ENCODE data around the gene SMARCD2.

SMARCD2 gene

GRCh38 chr17:63840591-63841349, 1.7 kb downstream of the SMARCD2 start:
- Mint-ChIP-seq H3K4me3 (peak overlapping the region; percentile 96 to 99), H3K27ac (peak overlapping the region; percentile 93 to 97), H3K9me3 (no peaks in the 10 kb centered on the region), H3K27me3 (no peaks in the 10 kb centered on the region), H3K4me1 (peaks cover 60% of the 10 kb centered on the region)
- DNase-seq = no peak
- ATAC-seq = no peak

GRCh38 chr17:63838631-63839171, 3.8 kb downstream of the SMARCD2 start:
- H3K4me3 Mint-ChIP-seq = peak overlapping the region; percentile 54 to 61
- H3K27ac Mint-ChIP-seq = peak overlapping the region; percentile 33 to 72
- H3K4me1 Mint-ChIP-seq = peaks cover 71% of the 10 kb centered on the region
- H3K9me3 Mint-ChIP-seq = no peaks in the 10 kb centered on the region
- H3K27me3 Mint-ChIP-seq = no peaks in the 10 kb centered on the region
- DNase-seq = no peak
- no peak for ATAC-seq

- Mint-ChIP-seq H3K27me3 (no peaks in the 10 kb centered on the region), H3K4me1 (peaks cover 73% of the 10 kb centered on the region), H3K27ac (peak overlapping the region in 1 of 2 donors; percentile 72), H3K4me3 (no peak overlapping the region), H3K9me3 (no peaks in the 10 kb centered on the region)
- no peak for ATAC-seq
- DNase-seq = no peak
These were observed 4.4 kb downstream of the SMARCD2 start for GRCh38 chr17:63837962-63838600.

- no peaks in the 10 kb centered on the region for H3K9me3 Mint-ChIP-seq
- H3K4me3 Mint-ChIP-seq = no peak overlapping the region
- peak overlapping the region in 1 of 2 donors; percentile 91 for H3K27ac Mint-ChIP-seq
- no peak for ATAC-seq
- peaks cover 74% of the 10 kb centered on the region for H3K4me1 Mint-ChIP-seq
- H3K27me3 Mint-ChIP-seq = no peaks in the 10 kb centered on the region
- no peak for DNase-seq
These were observed 5.0 kb downstream of the SMARCD2 start for GRCh38 chr17:63837480-63837879.

GRCh38 chr17:63836811-63837210, 5.7 kb downstream of the SMARCD2 start:
- DNase-seq (no peak), ATAC-seq (no peak)
- Mint-ChIP-seq H3K27me3 (no peaks in the 10 kb centered on the region), H3K27ac (no peak overlapping the region), H3K9me3 (no peaks in the 10 kb centered on the region), H3K4me3 (no peak overlapping the region), H3K4me1 (peaks cover 80% of the 10 kb centered on the region)

- no peak for ATAC-seq
- Mint-ChIP-seq H3K27me3 (no peaks in the 10 kb centered on the region), H3K9me3 (no peaks in the 10 kb centered on the region), H3K4me1 (peaks cover 83% of the 10 kb centered on the region), H3K4me3 (no peak overlapping the region), H3K27ac (peak overlapping the region; percentile 40 to 87)
- DNase-seq = no peak
These were observed 7.2 kb downstream of the SMARCD2 start for GRCh38 chr17:63835167-63835720.

GRCh38 chr17:63834431-63835166, 7.9 kb downstream of the SMARCD2 start:
- DNase-seq = peak; percentile 65 to 79
- Mint-ChIP-seq H3K27ac (no peak overlapping the region), H3K9me3 (no peaks in the 10 kb centered on the region), H3K4me1 (peaks cover 85% of the 10 kb centered on the region), H3K27me3 (no peaks in the 10 kb centered on the region), H3K4me3 (no peak overlapping the region)
- ATAC-seq = peak; percentile 88

GRCh38 chr17:63833741-63834373, 8.6 kb downstream of the SMARCD2 start:
- Mint-ChIP-seq H3K27ac (no peak overlapping the region), H3K4me1 (peaks cover 85% of the 10 kb centered on the region)

GRCh38 chr17:63833026-63833740, 9.3 kb downstream of the SMARCD2 start:
- Mint-ChIP-seq H3K27ac (peak overlapping the region in 1 of 2 donors; percentile 19), H3K4me1 (peaks cover 84% of the 10 kb centered on the region)
- ATAC-seq = no peak

More at GRCh38 chr17:63833741-63834373, 8.6 kb downstream of the SMARCD2 start:
- Mint-ChIP-seq H3K9me3 (no peaks in the 10 kb centered on the region), H3K4me3 (no peak overlapping the region), H3K27me3 (no peaks in the 10 kb centered on the region)
- DNase-seq = peak in 1 of 2 donors; percentile 8
- no peak for ATAC-seq

GRCh38 chr17:63832455-63832854, 10.0 kb downstream of the SMARCD2 start:
- H3K4me3 Mint-ChIP-seq = no peak overlapping the region
- no peaks in the 10 kb centered on the region for H3K9me3 Mint-ChIP-seq
- DNase-seq = no peak
- no peaks in the 10 kb centered on the region for H3K27me3 Mint-ChIP-seq
- peaks cover 80% of the 10 kb centered on the region for H3K4me1 Mint-ChIP-seq
- H3K27ac Mint-ChIP-seq = peak overlapping the region in 1 of 2 donors; percentile 82
- no peak for ATAC-seq

More at GRCh38 chr17:63833026-63833740, 9.3 kb downstream of the SMARCD2 start:
- DNase-seq = peak in 1 of 2 donors; percentile 7
- Mint-ChIP-seq H3K4me3 (no peak overlapping the region), H3K9me3 (no peaks in the 10 kb centered on the region), H3K27me3 (no peaks in the 10 kb centered on the region)

GRCh38 chr17:63832014-63832413, 10.5 kb downstream of the SMARCD2 start:
- DNase-seq = no peak
- peak overlapping the region in 1 of 2 donors; percentile 82 for H3K27ac Mint-ChIP-seq
- no peaks in the 10 kb centered on the region for H3K27me3 Mint-ChIP-seq
- no peak overlapping the region for H3K4me3 Mint-ChIP-seq
- ATAC-seq = no peak
- H3K9me3 Mint-ChIP-seq = no peaks in the 10 kb centered on the region
- H3K4me1 Mint-ChIP-seq = peaks cover 76% of the 10 kb centered on the region

GRCh38 chr17:63831505-63831904, 11.0 kb downstream of the SMARCD2 start:
- no peaks in the 10 kb centered on the region for H3K27me3 Mint-ChIP-seq
- ATAC-seq (no peak), DNase-seq (no peak)
- no peak overlapping the region for H3K4me3 Mint-ChIP-seq
- H3K27ac Mint-ChIP-seq = peak overlapping the region; percentile 63 to 76
- H3K9me3 Mint-ChIP-seq = no peaks in the 10 kb centered on the region
- peaks cover 74% of the 10 kb centered on the region for H3K4me1 Mint-ChIP-seq

- Mint-ChIP-seq H3K4me1 (peaks cover 79% of the 10 kb centered on the region), H3K4me3 (no peak overlapping the region), H3K27me3 (no peaks in the 10 kb centered on the region), H3K9me3 (no peaks in the 10 kb centered on the region), H3K27ac (peak overlapping the region; percentile 79 to 82)
- DNase-seq = no peak
- ATAC-seq = no peak
These were observed 11.5 kb downstream of the SMARCD2 start for GRCh38 chr17:63830904-63831491.

GRCh38 chr17:63830278-63830677, 12.2 kb downstream of the SMARCD2 start:
- ATAC-seq (no peak), DNase-seq (no peak)
- H3K27me3 Mint-ChIP-seq = no peaks in the 10 kb centered on the region
- peaks cover 79% of the 10 kb centered on the region for H3K4me1 Mint-ChIP-seq
- no peaks in the 10 kb centered on the region for H3K9me3 Mint-ChIP-seq
- no peak overlapping the region for H3K4me3 Mint-ChIP-seq
- peak overlapping the region; percentile 82 to 90 for H3K27ac Mint-ChIP-seq

All from stimulated activated naive CD8-positive, alpha-beta T cell treated with anti-CD3 and anti-CD28 coated beads, Interleukin-15, amount 100 ng/mL, for 72 hours (primary cell).